ENCODE results near the gene SMYD3. TPM values are rescaled to one million over a fixed set of nuclear protein-coding genes. Genes with fewer than 3 reads are reported as not detected.

SMYD3 gene
- total RNA-seq, 3 donors from 2014 or later (not counting 1 experiment from before 2014, with no cell fraction given) = 43.6 to 48.0 (median 46.1) TPM

- Histone ChIP-seq H3K9me3 (ENCODE audit: control insufficient read depth, insufficient read depth, low read length) (peaks cover 6% of the 10 kb centered on the region), H3K4me3 (ENCODE audit: low read length) (no peak overlapping the region), H3K4me1 (ENCODE audit: control insufficient read depth, insufficient read depth, low read length) (no peaks in the 10 kb centered on the region), H3K36me3 (ENCODE audit: control insufficient read depth, insufficient read depth, low read length) (no peaks in the 10 kb centered on the region), H3K27ac (ENCODE audit: low read length) (no peak overlapping the region), H3K27me3 (ENCODE audit: control insufficient read depth, insufficient read depth, low read length) (no peaks in the 10 kb centered on the region)
- Mint-ChIP-seq H3K27me3 (ENCODE audit: low read depth in 2 of 2) (no peaks in the 10 kb centered on the region), H3K4me1 (peaks cover 5 to 23% of the 10 kb centered on the region in 2 donors), H3K36me3 (no peaks in the 10 kb centered on the region), H3K4me3 (no peak overlapping the region), H3K9me3 (no peaks in the 10 kb centered on the region), H3K27ac (peak overlapping the region in 1 of 2 donors; percentile 27)
- intact Hi-C loops (cut with micrococcal nuclease) = no loop called here
- TF ChIP-seq, protein P1, sequence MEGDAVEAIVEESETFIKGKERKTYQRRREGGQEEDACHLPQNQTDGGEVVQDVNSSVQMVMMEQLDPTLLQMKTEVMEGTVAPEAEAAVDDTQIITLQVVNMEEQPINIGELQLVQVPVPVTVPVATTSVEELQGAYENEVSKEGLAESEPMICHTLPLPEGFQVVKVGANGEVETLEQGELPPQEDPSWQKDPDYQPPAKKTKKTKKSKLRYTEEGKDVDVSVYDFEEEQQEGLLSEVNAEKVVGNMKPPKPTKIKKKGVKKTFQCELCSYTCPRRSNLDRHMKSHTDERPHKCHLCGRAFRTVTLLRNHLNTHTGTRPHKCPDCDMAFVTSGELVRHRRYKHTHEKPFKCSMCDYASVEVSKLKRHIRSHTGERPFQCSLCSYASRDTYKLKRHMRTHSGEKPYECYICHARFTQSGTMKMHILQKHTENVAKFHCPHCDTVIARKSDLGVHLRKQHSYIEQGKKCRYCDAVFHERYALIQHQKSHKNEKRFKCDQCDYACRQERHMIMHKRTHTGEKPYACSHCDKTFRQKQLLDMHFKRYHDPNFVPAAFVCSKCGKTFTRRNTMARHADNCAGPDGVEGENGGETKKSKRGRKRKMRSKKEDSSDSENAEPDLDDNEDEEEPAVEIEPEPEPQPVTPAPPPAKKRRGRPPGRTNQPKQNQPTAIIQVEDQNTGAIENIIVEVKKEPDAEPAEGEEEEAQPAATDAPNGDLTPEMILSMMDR (IDR thresholded peaks at IDR 0.05) = no peak
- 95% methylated on average over 1 of the region's 1 CpG for WGBS (ENCODE audit: insufficient coverage)
- DNase-seq (no peak), ATAC-seq (no peak)
Measured at GRCh38 chr1:246078888-246079252, 428.2 kb downstream of the SMYD3 start.

GRCh38 chr1:246078126-246078887 is 428.8 kb downstream of the SMYD3 start:
- intact Hi-C loops (cut with micrococcal nuclease) = no loop called here
- peaks cover 4% of the 10 kb centered on the region for H3K9me3 ChIP-seq (ENCODE audit: control insufficient read depth, insufficient read depth, low read length)
- no peaks in the 10 kb centered on the region for H3K27me3 ChIP-seq (ENCODE audit: control insufficient read depth, insufficient read depth, low read length)
- no peak for DNase-seq
- H3K4me1 ChIP-seq (ENCODE audit: control insufficient read depth, insufficient read depth, low read length) = no peaks in the 10 kb centered on the region
- Mint-ChIP-seq H3K4me1 (peaks cover 5 to 19% of the 10 kb centered on the region in 2 donors), H3K9me3 (no peaks in the 10 kb centered on the region), H3K27ac (peak overlapping the region in 1 of 2 donors; percentile 27), H3K36me3 (no peaks in the 10 kb centered on the region), H3K4me3 (no peak overlapping the region), H3K27me3 (ENCODE audit: low read depth in 2 of 2) (no peaks in the 10 kb centered on the region)
- no peak overlapping the region for H3K27ac ChIP-seq (ENCODE audit: low read length)
- TF ChIP-seq, protein P1 (IDR thresholded peaks at IDR 0.05) = no peak
- WGBS (ENCODE audit: insufficient coverage) = 75% methylated on average over 7 of the region's 9 CpGs
- no peak overlapping the region for H3K4me3 ChIP-seq (ENCODE audit: low read length)
- no peak for ATAC-seq
- H3K36me3 ChIP-seq (ENCODE audit: control insufficient read depth, insufficient read depth, low read length) = no peaks in the 10 kb centered on the region

DNA sequence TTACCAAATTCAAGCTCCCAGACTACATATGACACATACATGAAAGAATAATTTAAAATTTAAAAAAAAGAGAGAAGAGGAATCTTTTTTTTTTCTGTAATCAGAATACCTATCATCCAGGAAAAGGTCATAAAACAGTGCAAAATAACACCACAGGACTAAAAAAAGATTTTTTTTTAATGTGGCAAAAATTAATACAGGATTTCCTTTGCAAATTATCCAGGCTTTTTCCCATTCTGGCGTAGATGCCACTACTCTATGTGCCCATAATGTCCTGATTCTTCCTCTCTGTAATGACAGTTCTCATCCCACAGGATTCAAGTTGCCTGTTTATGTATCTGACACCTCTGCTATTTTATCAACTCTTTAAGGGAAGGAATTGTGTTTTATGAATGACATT is 429.6 kb downstream of the SMYD3 start:
- TF ChIP-seq, protein P1 (IDR thresholded peaks at IDR 0.05) = no peak

GRCh38 chr1:246074421-246074820 is 432.7 kb downstream of the SMYD3 start:
- Histone ChIP-seq H3K9me3 (ENCODE audit: control insufficient read depth, insufficient read depth, low read length) (no peaks in the 10 kb centered on the region), H3K4me3 (ENCODE audit: low read length) (no peak overlapping the region), H3K27ac (ENCODE audit: low read length) (no peak overlapping the region), H3K36me3 (ENCODE audit: control insufficient read depth, insufficient read depth, low read length) (no peaks in the 10 kb centered on the region), H3K4me1 (ENCODE audit: control insufficient read depth, insufficient read depth, low read length) (no peaks in the 10 kb centered on the region), H3K27me3 (ENCODE audit: control insufficient read depth, insufficient read depth, low read length) (no peaks in the 10 kb centered on the region)
- no peaks in the 10 kb centered on the region for H3K27me3 Mint-ChIP-seq (ENCODE audit: low read depth in 2 of 2)
- TF ChIP-seq, protein P1 (IDR thresholded peaks at IDR 0.05) = no peak
- ATAC-seq (no peak), DNase-seq (no peak)
- H3K9me3 Mint-ChIP-seq = no peaks in the 10 kb centered on the region
- H3K4me1 Mint-ChIP-seq = peaks cover 2 to 16% of the 10 kb centered on the region in 2 donors
- intact Hi-C loops (cut with micrococcal nuclease) = no loop called here
- no peak overlapping the region for H3K27ac Mint-ChIP-seq
- 97% methylated on average over 2 of the region's 2 CpGs for WGBS (ENCODE audit: insufficient coverage)
- H3K36me3 Mint-ChIP-seq = no peaks in the 10 kb centered on the region
- H3K4me3 Mint-ChIP-seq = no peak overlapping the region

More for the DNA sequence above, 429.6 kb downstream of the SMYD3 start:
- ATAC-seq = no peak
- Histone ChIP-seq H3K4me3 (ENCODE audit: low read length) (no peak overlapping the region), H3K27me3 (ENCODE audit: control insufficient read depth, insufficient read depth, low read length) (no peaks in the 10 kb centered on the region), H3K9me3 (ENCODE audit: control insufficient read depth, insufficient read depth, low read length) (peaks cover 3% of the 10 kb centered on the region), H3K36me3 (ENCODE audit: control insufficient read depth, insufficient read depth, low read length) (no peaks in the 10 kb centered on the region), H3K4me1 (ENCODE audit: control insufficient read depth, insufficient read depth, low read length) (no peaks in the 10 kb centered on the region), H3K27ac (ENCODE audit: low read length) (no peak overlapping the region)
- Mint-ChIP-seq H3K27ac (no peak overlapping the region), H3K36me3 (no peaks in the 10 kb centered on the region), H3K4me1 (peaks cover 5 to 17% of the 10 kb centered on the region in 2 donors), H3K4me3 (no peak overlapping the region), H3K9me3 (no peaks in the 10 kb centered on the region), H3K27me3 (ENCODE audit: low read depth in 2 of 2) (no peaks in the 10 kb centered on the region)
- DNase-seq = no peak
- WGBS (ENCODE audit: insufficient coverage) = 88% methylated on average over 1 of the region's 1 CpG
- intact Hi-C loops (cut with micrococcal nuclease) = no loop called here

Measured in natural killer cell (primary cell).